WERI-Rb-1 (cell line): ENCODE data around the gene DENND1A.

Source experiments
- DNase-seq: peaks from one replicate; pipeline ENCODE4 v3.0.0-alpha.2; 2020
- H3K27ac ChIP-seq: fragments of 250-450 bp; sonication (Bioruptor Pico); 2 replicates; pipeline ENCODE4 v1.5.1; 2020; ENCODE audit warnings: mild to moderate bottlenecking, moderate library complexity
- H3K27me3 ChIP-seq: fragments of 250-450 bp; sonication (Bioruptor Pico); 2 replicates; pipeline ENCODE4 v1.5.1; 2021; ENCODE audit warnings: mild to moderate bottlenecking, low read depth, moderate library complexity; ENCODE audit not compliant: insufficient read depth, severe bottlenecking
- H3K36me3 ChIP-seq: fragments of 250-450 bp; sonication (Bioruptor Pico); 2 replicates; pipeline ENCODE4 v1.5.1; 2020; ENCODE audit warnings: mild to moderate bottlenecking, moderate library complexity
- H3K4me3 ChIP-seq: 2 replicates; pipeline ENCODE4 v1.5.1; 2011; ENCODE audit warnings: low read depth, mild to moderate bottlenecking, control low read depth, low read length
- H3K9me3 ChIP-seq: fragments of 250-450 bp; sonication (Bioruptor Pico); 2 replicates; pipeline ENCODE4 v1.5.1; 2021; ENCODE audit warnings: mild to moderate bottlenecking, moderate library complexity; ENCODE audit not compliant: severe bottlenecking
- CTCF ChIP-seq: IDR thresholded peaks from 2 replicates; pipeline ENCODE4 v1.5.1; 2011; ENCODE audit warnings: low read depth, mild to moderate bottlenecking, control low read depth, inconsistent platforms, low read length

The DENND1A gene

GRCh38 chr9:123702483-123702882 lies 227.4 kb downstream of the DENND1A start:
- no peak overlapping the region for H3K4me3 ChIP-seq
- H3K36me3 ChIP-seq: no peaks in the 10 kb centered on the region
- TF ChIP-seq CTCF: no peak
- H3K27ac ChIP-seq: no peak overlapping the region
- no peaks in the 10 kb centered on the region for H3K27me3 ChIP-seq
- peaks cover 2% of the 10 kb centered on the region for H3K9me3 ChIP-seq
- no peak for DNase-seq

- H3K27me3 ChIP-seq: no peaks in the 10 kb centered on the region
- H3K9me3 ChIP-seq: peaks cover 2% of the 10 kb centered on the region
- no peak overlapping the region for H3K27ac ChIP-seq
- no peaks in the 10 kb centered on the region for H3K36me3 ChIP-seq
- H3K4me3 ChIP-seq: no peak overlapping the region
- no peak for DNase-seq
- TF ChIP-seq CTCF: no peak
Observed at GRCh38 chr9:123697686-123698085, 232.2 kb downstream of the DENND1A start.

- no peak for DNase-seq
- H3K9me3 ChIP-seq: no peaks in the 10 kb centered on the region
- H3K27ac ChIP-seq: no peak overlapping the region
- TF ChIP-seq CTCF: no peak
- H3K27me3 ChIP-seq: no peaks in the 10 kb centered on the region
- H3K36me3 ChIP-seq: no peaks in the 10 kb centered on the region
- no peak overlapping the region for H3K4me3 ChIP-seq
Observed at GRCh38 chr9:123696476-123696875, 233.4 kb downstream of the DENND1A start.

- no peaks in the 10 kb centered on the region for H3K36me3 ChIP-seq
Observed at GRCh38 chr9:123695386-123695785, 234.5 kb downstream of the DENND1A start.

GRCh38 chr9:123691765-123692303 lies 238.1 kb downstream of the DENND1A start:
- no peak for TF ChIP-seq CTCF
- no peaks in the 10 kb centered on the region for H3K9me3 ChIP-seq

More at GRCh38 chr9:123695386-123695785, 234.5 kb downstream of the DENND1A start:
- H3K27ac ChIP-seq: no peak overlapping the region
- no peaks in the 10 kb centered on the region for H3K9me3 ChIP-seq
- TF ChIP-seq CTCF: no peak
- H3K4me3 ChIP-seq: no peak overlapping the region
- no peak for DNase-seq
- no peaks in the 10 kb centered on the region for H3K27me3 ChIP-seq

GRCh38 chr9:123689701-123690428 lies 240.1 kb downstream of the DENND1A start:
- no peak overlapping the region for H3K4me3 ChIP-seq
- DNase-seq: no peak
- H3K9me3 ChIP-seq: no peaks in the 10 kb centered on the region
- H3K27ac ChIP-seq: no peak overlapping the region
- H3K36me3 ChIP-seq: no peaks in the 10 kb centered on the region
- no peak for TF ChIP-seq CTCF
- no peaks in the 10 kb centered on the region for H3K27me3 ChIP-seq

More at GRCh38 chr9:123691765-123692303, 238.1 kb downstream of the DENND1A start:
- DNase-seq: no peak
- Histone ChIP-seq H3K4me3 (no peak overlapping the region), H3K36me3 (no peaks in the 10 kb centered on the region), H3K27ac (no peak overlapping the region), H3K27me3 (no peaks in the 10 kb centered on the region)
